ENCODE results near the gene ANXA1.
A peak's percentile ranks its signal among the peaks of the same experiment; 100 is the strongest.

ANXA1 gene

DNA sequence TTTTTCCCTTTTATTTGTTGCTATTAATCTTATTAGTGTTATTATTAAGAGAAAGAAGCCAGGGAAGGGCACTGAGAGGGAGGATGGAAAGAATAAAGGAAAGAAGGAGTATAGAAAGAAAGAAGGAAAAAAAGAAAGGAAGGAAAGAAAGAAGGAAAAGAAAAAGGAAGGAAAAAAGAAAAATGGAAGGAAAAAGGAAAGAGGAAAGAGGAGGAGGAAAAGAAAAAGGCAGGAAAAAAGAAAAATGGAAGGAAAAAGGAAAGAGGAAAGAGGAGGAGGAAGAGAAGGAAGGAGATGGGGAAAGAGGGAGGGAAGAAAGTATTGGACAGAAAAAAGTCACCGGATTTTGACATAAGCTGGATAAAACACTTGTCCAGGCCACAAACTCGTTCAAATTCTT, 47.8 kb downstream of the ANXA1 start:
- TF ChIP-seq, protein P1, sequence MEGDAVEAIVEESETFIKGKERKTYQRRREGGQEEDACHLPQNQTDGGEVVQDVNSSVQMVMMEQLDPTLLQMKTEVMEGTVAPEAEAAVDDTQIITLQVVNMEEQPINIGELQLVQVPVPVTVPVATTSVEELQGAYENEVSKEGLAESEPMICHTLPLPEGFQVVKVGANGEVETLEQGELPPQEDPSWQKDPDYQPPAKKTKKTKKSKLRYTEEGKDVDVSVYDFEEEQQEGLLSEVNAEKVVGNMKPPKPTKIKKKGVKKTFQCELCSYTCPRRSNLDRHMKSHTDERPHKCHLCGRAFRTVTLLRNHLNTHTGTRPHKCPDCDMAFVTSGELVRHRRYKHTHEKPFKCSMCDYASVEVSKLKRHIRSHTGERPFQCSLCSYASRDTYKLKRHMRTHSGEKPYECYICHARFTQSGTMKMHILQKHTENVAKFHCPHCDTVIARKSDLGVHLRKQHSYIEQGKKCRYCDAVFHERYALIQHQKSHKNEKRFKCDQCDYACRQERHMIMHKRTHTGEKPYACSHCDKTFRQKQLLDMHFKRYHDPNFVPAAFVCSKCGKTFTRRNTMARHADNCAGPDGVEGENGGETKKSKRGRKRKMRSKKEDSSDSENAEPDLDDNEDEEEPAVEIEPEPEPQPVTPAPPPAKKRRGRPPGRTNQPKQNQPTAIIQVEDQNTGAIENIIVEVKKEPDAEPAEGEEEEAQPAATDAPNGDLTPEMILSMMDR (IDR thresholded peaks at IDR 0.05; ENCODE audit: low read depth, low read length): no peak
- no peak overlapping the region for H3K4me3 ChIP-seq (ENCODE audit: low read depth, low read length)

DNA sequence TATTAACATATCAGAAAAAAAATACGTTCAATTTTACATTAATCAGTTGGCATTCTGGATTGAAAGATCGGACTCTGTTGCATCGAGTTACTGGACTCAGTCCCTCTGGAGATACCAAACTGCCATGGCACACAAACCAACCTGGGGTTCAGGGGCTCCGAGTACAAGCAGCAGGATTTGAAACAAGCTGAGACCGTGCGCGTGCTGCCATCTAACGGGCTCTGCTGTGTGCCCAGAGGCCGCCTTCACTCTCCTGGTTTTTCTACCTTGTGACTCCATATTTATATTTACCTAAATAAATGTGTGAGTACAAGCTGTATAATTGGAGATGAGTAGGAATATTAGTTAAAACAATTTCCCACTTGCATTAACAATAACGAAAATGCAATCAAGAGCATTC, 48.2 kb downstream of the ANXA1 start:
- TF ChIP-seq, protein P1 (IDR thresholded peaks at IDR 0.05; ENCODE audit: low read depth, low read length): peak; percentile 23; the same call in 1 of the 2 replicates
- no peak overlapping the region for H3K4me3 ChIP-seq (ENCODE audit: low read depth, low read length)

DNA sequence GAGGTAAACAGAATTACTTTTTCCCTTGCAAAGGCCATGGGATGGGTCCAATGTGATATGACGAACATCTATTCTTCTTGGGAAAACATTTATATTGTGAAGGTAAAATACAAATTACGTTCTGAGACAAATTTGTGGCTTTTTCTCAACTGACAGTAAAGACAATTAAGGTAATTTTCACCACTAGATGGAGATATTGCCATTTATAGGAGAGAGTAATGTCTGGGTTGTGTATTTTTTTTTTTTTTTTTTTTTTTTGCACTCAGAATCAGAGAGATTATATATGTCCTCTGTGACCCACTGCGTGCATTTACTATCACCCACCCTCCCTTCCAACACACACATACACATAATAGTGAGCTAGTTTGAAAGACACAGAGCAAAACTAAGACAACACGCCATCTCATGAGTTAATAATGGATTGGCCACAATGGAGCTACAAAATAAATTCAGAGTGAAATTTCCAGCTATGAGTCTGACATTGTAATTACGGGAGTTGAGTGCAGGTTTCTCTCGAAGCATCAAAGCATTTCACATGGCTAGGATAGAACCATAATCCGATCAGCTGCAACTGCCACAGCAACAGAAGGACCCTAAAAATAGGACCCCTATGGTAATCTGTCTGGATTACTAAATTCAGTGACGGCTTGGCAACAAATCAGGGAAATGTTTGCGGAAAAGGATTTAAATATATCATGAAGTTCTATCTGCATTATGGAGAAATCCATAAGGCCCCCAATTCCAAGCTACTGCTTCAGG, 49.2 kb downstream of the ANXA1 start:
- H3K4me3 ChIP-seq (ENCODE audit: low read depth, low read length): no peak overlapping the region
- TF ChIP-seq, protein P1 (IDR thresholded peaks at IDR 0.05; ENCODE audit: low read depth, low read length): peak; percentile 10; the same call in 1 of the 2 replicates

DNA sequence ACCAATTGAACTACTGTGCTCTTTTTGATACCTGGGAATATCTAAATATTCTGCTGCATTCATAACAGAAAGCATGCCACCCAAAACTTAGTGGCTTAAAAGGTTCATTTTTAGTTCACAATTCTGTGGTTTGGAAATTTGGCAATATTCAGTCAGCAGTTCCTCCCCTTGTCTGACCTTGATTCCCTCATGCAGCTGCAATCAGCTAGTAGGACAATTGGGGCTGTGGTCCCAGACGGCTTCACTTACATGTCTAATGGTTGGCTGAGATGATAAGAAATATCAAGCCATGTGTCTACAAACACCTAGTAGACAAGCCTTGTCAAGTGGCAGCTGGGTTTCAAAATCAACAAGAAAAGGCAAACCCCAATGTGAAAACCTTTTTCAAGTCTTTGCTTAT, 51.3 kb downstream of the ANXA1 start:
- H3K4me3 ChIP-seq (ENCODE audit: low read depth, low read length): no peak overlapping the region
- TF ChIP-seq, protein P1 (IDR thresholded peaks at IDR 0.05; ENCODE audit: low read depth, low read length): no peak

DNA sequence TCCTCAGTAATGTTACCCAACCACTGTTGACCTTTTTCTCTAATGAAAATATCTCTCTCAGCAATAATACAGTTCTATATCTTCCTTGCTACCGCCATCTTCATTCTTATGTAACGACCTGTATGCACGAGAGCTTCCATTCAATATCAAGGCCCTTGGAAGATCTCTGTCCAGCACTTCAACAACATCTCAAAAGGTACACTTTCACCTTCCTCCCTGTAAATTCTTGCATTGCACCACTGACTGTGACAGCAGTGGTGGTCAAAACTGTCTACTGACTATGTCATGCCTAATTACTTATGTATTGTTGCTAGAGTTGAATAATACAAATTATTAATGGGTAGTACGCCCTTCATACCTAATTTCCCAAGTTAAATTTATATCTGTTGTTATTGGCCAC, 53.3 kb downstream of the ANXA1 start:
- no peak overlapping the region for H3K4me3 ChIP-seq (ENCODE audit: low read depth, low read length)
- TF ChIP-seq, protein P1 (IDR thresholded peaks at IDR 0.05; ENCODE audit: low read depth, low read length): no peak

DNA sequence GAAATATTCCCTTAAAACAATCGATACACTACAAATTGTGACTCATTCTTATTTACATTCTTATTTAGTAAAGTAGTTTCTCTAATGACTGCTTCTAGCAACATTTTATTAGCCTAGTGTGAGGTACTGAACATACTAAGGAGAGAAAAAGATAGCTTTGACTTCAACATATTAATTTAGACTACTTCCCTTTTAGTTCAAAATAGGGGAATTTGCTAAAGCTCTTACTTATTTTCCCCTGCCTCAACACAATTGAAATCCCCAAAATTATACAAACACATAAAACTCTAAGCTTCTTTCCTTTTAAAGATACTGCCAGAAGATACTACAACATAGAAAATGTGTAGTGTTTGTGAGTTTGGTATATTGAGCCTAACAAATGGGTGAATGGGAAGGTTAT, 55.2 kb downstream of the ANXA1 start:
- no peak overlapping the region for H3K4me3 ChIP-seq (ENCODE audit: low read depth, low read length)
- TF ChIP-seq, protein P1 (IDR thresholded peaks at IDR 0.05; ENCODE audit: low read depth, low read length): no peak

DNA sequence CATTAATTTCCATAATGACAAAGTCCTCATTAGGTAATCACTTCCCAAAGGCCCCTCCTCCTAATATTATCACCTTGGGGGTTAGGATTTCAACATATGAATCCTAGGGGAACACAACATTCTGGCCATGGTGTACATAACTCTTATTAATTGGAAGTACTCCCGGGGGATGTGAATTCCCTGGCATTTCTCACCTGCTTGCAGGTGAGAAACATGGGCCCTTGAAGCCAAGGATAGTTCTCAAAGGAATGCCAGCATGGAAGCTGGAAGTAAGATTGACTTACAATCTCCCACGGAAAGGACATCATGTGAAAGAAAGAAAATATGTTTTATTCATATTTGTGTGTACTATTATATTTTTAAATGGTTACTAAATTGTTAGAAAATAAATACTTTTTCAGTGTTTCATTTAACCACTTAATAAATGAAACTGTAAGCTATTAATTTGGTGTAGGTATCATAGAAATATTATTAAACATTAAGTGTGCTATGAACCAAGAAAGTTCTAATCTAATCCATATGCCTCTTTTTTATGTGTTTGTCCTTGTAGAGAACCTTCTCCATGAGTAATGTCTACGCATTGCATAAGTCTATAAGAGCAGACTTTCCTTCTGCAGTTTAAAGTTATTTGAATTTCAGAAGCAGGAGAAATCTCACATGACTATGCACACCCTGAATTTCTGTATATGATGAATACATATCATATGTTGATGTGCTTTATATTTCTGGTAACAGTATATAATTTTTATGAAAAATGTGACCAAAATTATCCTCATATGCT, 59.4 kb downstream of the ANXA1 start:
- TF ChIP-seq, protein P1 (IDR thresholded peaks at IDR 0.05; ENCODE audit: low read depth, low read length): no peak
- no peak overlapping the region for H3K4me3 ChIP-seq (ENCODE audit: low read depth, low read length)

All from WI38 (cell line).